Measurements from ENCODE around the gene ISCU. TPM values are rescaled to one million over a fixed set of nuclear protein-coding genes. Genes with fewer than 3 reads are reported as not detected.

The ISCU gene
- polyA plus RNA-seq, 1 donor (not counting 4 experiments of a cell fraction or from before 2014, with no cell fraction given): 106 TPM

Other genes starting within 250 kb of the ISCU start
- 0.13 TPM in 1 of 3 replicates, not detected in the others for gene CMKLR1, start 223.3 kb upstream of the ISCU start, polyA plus RNA-seq
- gene FICD, start 47.3 kb upstream of the ISCU start, polyA plus RNA-seq: 0.31 to 0.70 TPM (median 0.47 TPM) in 3 replicates
- 14.1 to 19.0 TPM (median 18.4 TPM) in 3 replicates for gene SART3, start 1.4 kb upstream of the ISCU start, polyA plus RNA-seq
- gene TMEM119, start 35.5 kb downstream of the ISCU start, polyA plus RNA-seq: not detected in 3 replicates
- 0.80 to 2.2 TPM (median 0.92 TPM) in 3 replicates for gene SELPLG, start 71.3 kb downstream of the ISCU start, polyA plus RNA-seq
- 230 to 283 TPM (median 268 TPM) in 3 replicates for gene CORO1C, start 168.9 kb downstream of the ISCU start, polyA plus RNA-seq

Data from keratinocyte (primary cell).